HepG2 (cell line): ENCODE results near the gene IRS1. TPM values are rescaled to one million over a fixed set of nuclear protein-coding genes. Genes with fewer than 3 reads are reported as not detected.
A peak's percentile ranks its signal among the peaks of the same experiment; 100 is the strongest.

Source experiments
- ARID5B ChIP-seq: IDR thresholded peaks from 2 replicates; pipeline ENCODE4 v1.4.0; 2020; ENCODE audit warnings: mild to moderate bottlenecking, missing genetic modification reagents
- ATF4 ChIP-seq, 2 experiments: fragments of 450-650 bp in 1 of 2; sonication (generic) in 1 of 2; formaldehyde crosslinking; IDR thresholded peaks; 2 replicates each; pipeline versions ENCODE4 v1.5.0 to v1.8.0; 2020 to 2022; ENCODE audit warnings: mild to moderate bottlenecking in 1 of 2, missing genetic modification reagents in 1 of 2
- CREB1 ChIP-seq, 2 experiments: fragments of 450-650 bp in 1 of 2; IDR thresholded peaks; 2 replicates each; pipeline ENCODE4 v1.6.1; 2016 to 2017; ENCODE audit warnings: control low read depth in 1 of 2, mild to moderate bottlenecking in 1 of 2, missing compliant biosample characterization in 1 of 2, missing genetic modification characterization in 1 of 2
- DNMT1 ChIP-seq: sonication (generic); formaldehyde crosslinking; IDR thresholded peaks from 2 replicates; pipeline ENCODE4 v1.5.1; 2020; ENCODE audit warnings: mild to moderate bottlenecking, missing genetic modification reagents
- FOXJ3 ChIP-seq: sonication (generic); formaldehyde crosslinking; IDR thresholded peaks from 2 replicates; pipeline ENCODE4 v1.4.0; 2020; ENCODE audit warnings: missing genetic modification reagents, mild to moderate bottlenecking, borderline replicate concordance
- FOXP1 ChIP-seq, 2 experiments: fragments of 450-650 bp in 1 of 2; IDR thresholded peaks; 2 replicates each; pipeline ENCODE4 v1.6.1; 2017 to 2018; ENCODE audit warnings: antibody characterized with exemption in 1 of 2
- HDAC2 ChIP-seq: sonication (generic); formaldehyde crosslinking; IDR thresholded peaks from 2 replicates; pipeline ENCODE4 v1.4.0; 2020; ENCODE audit warnings: missing genetic modification reagents
- HOXA5 ChIP-seq: sonication (generic); formaldehyde crosslinking; IDR thresholded peaks from 2 replicates; pipeline ENCODE4 v1.4.0; 2020; ENCODE audit warnings: missing genetic modification reagents
- KAT8 ChIP-seq: IDR thresholded peaks from 2 replicates; pipeline ENCODE4 v1.6.1; 2016; ENCODE audit warnings: missing genetic modification reagents, missing compliant biosample characterization
- MED13 ChIP-seq: sonication (generic); formaldehyde crosslinking; IDR thresholded peaks from 2 replicates; pipeline ENCODE4 v1.5.0; 2020; ENCODE audit warnings: missing genetic modification reagents
- MIER2 ChIP-seq: IDR thresholded peaks from 2 replicates; pipeline ENCODE4 v1.6.1; 2016; ENCODE audit warnings: missing biosample characterization, missing genetic modification reagents
- MIXL1 ChIP-seq: IDR thresholded peaks from 2 replicates; pipeline ENCODE4 v1.6.1; 2016
- MXI1 ChIP-seq: IDR thresholded peaks from 3 replicates; pipeline ENCODE4 v1.6.1; 2012; ENCODE audit warnings: low read depth, low read length, inconsistent platforms, borderline replicate concordance
- NCOA5 ChIP-seq: sonication (generic); formaldehyde crosslinking; IDR thresholded peaks from 2 replicates; pipeline ENCODE4 v1.4.0; 2020; ENCODE audit warnings: missing genetic modification reagents
- RFX5 ChIP-seq: IDR thresholded peaks from 2 replicates; pipeline ENCODE4 v1.6.1; 2011; ENCODE audit warnings: low read depth, low read length, improper control_type of control experiment
- RXRB ChIP-seq: IDR thresholded peaks from 2 replicates; pipeline ENCODE4 v1.6.1; 2016; ENCODE audit warnings: borderline replicate concordance, missing genetic modification reagents, missing compliant biosample characterization
- SMC3 ChIP-seq: IDR thresholded peaks from 2 replicates; pipeline ENCODE4 v1.6.1; 2011; ENCODE audit warnings: low read length, improper control_type of control experiment
- STAG1 ChIP-seq: sonication (generic); formaldehyde crosslinking; IDR thresholded peaks from 2 replicates; pipeline ENCODE4 v1.4.0; 2020; ENCODE audit warnings: missing genetic modification reagents
- THAP11 ChIP-seq: IDR thresholded peaks from 2 replicates; pipeline ENCODE4 v1.6.1; 2016; ENCODE audit warnings: missing biosample characterization, missing genetic modification reagents
- THRA ChIP-seq: sonication (generic); formaldehyde crosslinking; IDR thresholded peaks from 2 replicates; pipeline ENCODE4 v1.4.0; 2020; ENCODE audit warnings: missing genetic modification reagents, borderline replicate concordance
- ZFP41 ChIP-seq: sonication (generic); formaldehyde crosslinking; IDR thresholded peaks from 2 replicates; pipeline ENCODE4 v1.4.0; 2020; ENCODE audit warnings: mild to moderate bottlenecking, missing genetic modification reagents, borderline replicate concordance
- ZNF24 ChIP-seq: fragments of 450-650 bp; IDR thresholded peaks from 2 replicates; pipeline ENCODE4 v1.6.1; 2017; ENCODE audit warnings: antibody characterized with exemption, mild to moderate bottlenecking
- ZNF264 ChIP-seq: sonication (generic); formaldehyde crosslinking; IDR thresholded peaks from 2 replicates; pipeline ENCODE4 v1.4.0; 2020; ENCODE audit warnings: missing genetic modification reagents
- ZNF3 ChIP-seq: IDR thresholded peaks from 2 replicates; pipeline ENCODE4 v1.7.0; 2017; ENCODE audit warnings: inconsistent platforms
- ZNF331 ChIP-seq: sonication (generic); formaldehyde crosslinking; IDR thresholded peaks from 2 replicates; pipeline ENCODE4 v1.4.0; 2020; ENCODE audit warnings: missing genetic modification reagents
- polyA plus RNA-seq, 8 experiments: library from polyadenylated mRNA; depleted of rRNA in 3 of 8; stranded (reverse) in 7 of 8; unstranded in 1 of 8; fragments of >200 nt; fragmentation: Illumina TruSeq in 4 of 8; extraction: Trizol in 4 of 8; gene quantifications; 2 replicates each; pipeline versions ENCODE4 v1.2.1 to v1.2.3, GENCODE V29; 2011 to 2016; ENCODE audit warnings: low read depth in 4 of 8, missing spikeins in 1 of 8, mixed read lengths in 1 of 8; ENCODE audit not compliant: insufficient read depth in 1 of 8
- total RNA-seq, 5 experiments: library from RNA; depleted of rRNA; stranded (reverse); fragments of >200 nt; fragmentation: Illumina TruSeq; extraction: Trizol; gene quantifications; 2 replicates each; pipeline ENCODE4 v1.2.3, GENCODE V29; 2016; ENCODE audit warnings: low read depth in 1 of 5
- TF ChIP-seq, protein P1 (sequence below): sonication (generic); formaldehyde crosslinking; IDR thresholded peaks from 2 replicates; pipeline ENCODE4 v1.4.0; 2020; ENCODE audit warnings: missing genetic modification reagents

IRS1 gene
- total and polyA plus RNA-seq, 2 of the 13 experiments (the other 11 are each of a cell fraction or from before 2014, with no cell fraction given), result 8.7 to 9.0 TPM

DNA sequence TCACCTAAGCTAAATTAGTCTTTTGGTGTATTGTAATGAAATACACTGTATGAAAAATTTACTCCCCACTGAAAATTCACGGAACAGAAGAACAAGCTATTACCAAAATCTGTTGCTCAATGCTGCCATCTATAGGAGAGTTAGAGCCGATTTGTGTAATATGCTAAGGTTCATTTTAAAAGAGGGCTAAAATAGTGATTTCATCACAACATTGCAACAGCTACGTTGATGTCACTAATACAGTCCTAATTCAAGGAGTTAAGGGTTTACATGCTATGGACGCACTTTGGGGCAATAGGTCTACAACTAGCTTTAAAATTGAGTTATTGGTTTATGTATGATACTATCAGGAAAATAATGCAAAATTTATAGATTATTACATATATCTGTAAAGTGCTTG is 3.0 kb upstream of the IRS1 start (continued):
- peak; percentile 35; the same call in 1 of the 2 replicates for TF ChIP-seq THRA (CRISPR knock-in tag)
- TF ChIP-seq ZFP41, result no peak
- no peak for TF ChIP-seq DNMT1 (CRISPR knock-in tag)
- no peak for TF ChIP-seq CREB1 (IDR thresholded peaks at IDR 0.05)
- peak; percentile 60 for TF ChIP-seq CREB1 (CRISPR knock-in tag; IDR thresholded peaks at IDR 0.05)
- TF ChIP-seq RFX5, result no peak
- 0 out of 2 replicates have a peak, but pooled peaks have one; percentile 41 for TF ChIP-seq ZNF3
- TF ChIP-seq MED13 (CRISPR knock-in tag), result no peak
- peak in 1 of 2 experiments; percentile 83; a peak in 2 of 4 replicates for TF ChIP-seq ATF4 (CRISPR knock-in tag; IDR thresholded peaks at IDR 0.05)
- TF ChIP-seq ZNF24, result peak; percentile 29; the same call in 1 of the 2 replicates
- peak; percentile 87 for TF ChIP-seq SMC3
- peak; percentile 93 for TF ChIP-seq STAG1 (CRISPR knock-in tag)
- 0 out of 2 replicates have a peak, but pooled peaks have one; percentile 9 for TF ChIP-seq RXRB (CRISPR knock-in tag)
- TF ChIP-seq, protein P1, sequence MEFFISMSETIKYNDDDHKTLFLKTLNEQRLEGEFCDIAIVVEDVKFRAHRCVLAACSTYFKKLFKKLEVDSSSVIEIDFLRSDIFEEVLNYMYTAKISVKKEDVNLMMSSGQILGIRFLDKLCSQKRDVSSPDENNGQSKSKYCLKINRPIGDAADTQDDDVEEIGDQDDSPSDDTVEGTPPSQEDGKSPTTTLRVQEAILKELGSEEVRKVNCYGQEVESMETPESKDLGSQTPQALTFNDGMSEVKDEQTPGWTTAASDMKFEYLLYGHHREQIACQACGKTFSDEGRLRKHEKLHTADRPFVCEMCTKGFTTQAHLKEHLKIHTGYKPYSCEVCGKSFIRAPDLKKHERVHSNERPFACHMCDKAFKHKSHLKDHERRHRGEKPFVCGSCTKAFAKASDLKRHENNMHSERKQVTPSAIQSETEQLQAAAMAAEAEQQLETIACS, result no peak
- peak; percentile 46 for TF ChIP-seq HDAC2 (CRISPR knock-in tag)
- peak; percentile 35; the same call in 1 of the 2 replicates for TF ChIP-seq THAP11 (CRISPR knock-in tag)
- 0 out of 2 replicates have a peak, but pooled peaks have one; percentile 31 for TF ChIP-seq ZNF264
- peak; percentile 43; the same call in 1 of the 2 replicates for TF ChIP-seq FOXJ3
- no peak for TF ChIP-seq NCOA5 (CRISPR knock-in tag)
- TF ChIP-seq ARID5B (CRISPR knock-in tag), result peak; percentile 67
- TF ChIP-seq MXI1, result no peak
- TF ChIP-seq KAT8, result peak; percentile 57; the same call in 1 of the 2 replicates
- TF ChIP-seq ZNF331 (CRISPR knock-in tag), result peak; percentile 66; the same call in 1 of the 2 replicates
- peak; percentile 79 for TF ChIP-seq MIER2
- no peak for TF ChIP-seq FOXP1 (IDR thresholded peaks at IDR 0.05)
- peak; percentile 23; the same call in 1 of the 2 replicates for TF ChIP-seq FOXP1 (CRISPR knock-in tag; IDR thresholded peaks at IDR 0.05)
- peak; percentile 68; the same call in 1 of the 2 replicates for TF ChIP-seq HOXA5 (CRISPR knock-in tag)
- TF ChIP-seq MIXL1, result 0 out of 2 replicates have a peak, but pooled peaks have one; percentile 48
